Mesothelial cell of epicardium (in vitro differentiated cells): ENCODE data around the gene F3. TPM values are rescaled to one million over a fixed set of nuclear protein-coding genes. Genes with fewer than 3 reads are reported as not detected.

Experiments
- DNase-seq, 2 experiments: peaks; one replicate each; pipeline ENCODE4 v3.0.0; 2021; ENCODE audit warnings: low spot score in 2 of 2; ENCODE audit not compliant: unreplicated experiment in 2 of 2
- H3K27ac Mint-ChIP-seq: 2 replicates; pipeline ENCODE4 v1.8.0; 2021; ENCODE audit warnings: mixed read lengths
- H3K27me3 Mint-ChIP-seq: 2 replicates; pipeline ENCODE4 v1.8.0; 2021; ENCODE audit warnings: low read depth, mixed read lengths
- H3K36me3 Mint-ChIP-seq: 2 replicates; pipeline ENCODE4 v1.8.0; 2021; ENCODE audit warnings: mixed read lengths
- H3K4me1 Mint-ChIP-seq: 2 replicates; pipeline ENCODE4 v1.8.0; 2021; ENCODE audit warnings: mixed read lengths
- H3K4me3 Mint-ChIP-seq: 2 replicates; pipeline ENCODE4 v1.8.0; 2021; ENCODE audit warnings: mild to moderate bottlenecking, moderate library complexity, mixed read lengths
- H3K9me3 Mint-ChIP-seq: 2 replicates; pipeline ENCODE4 v1.8.0; 2021; ENCODE audit warnings: mixed read lengths
- total RNA-seq: library from RNA; stranded (reverse); gene quantifications from 3 replicates; pipeline ENCODE4 v1.2.1, GENCODE V29; 2021
- TF ChIP-seq, protein P1 (sequence below): fragments of 200-600 bp; sonication (generic); IDR thresholded peaks from one replicate; pipeline ENCODE4 v1.5.0; 2021; ENCODE audit warnings: antibody characterized with exemption; ENCODE audit not compliant: unreplicated experiment

The F3 gene
- total RNA-seq, 1 donor from 2014 or later, result 23.9 TPM

GRCh38 chr1:94565901-94566300, 24.3 kb upstream of the F3 start:
- Mint-ChIP-seq H3K9me3 (peaks cover 4% of the 10 kb centered on the region), H3K27ac (no peak overlapping the region), H3K4me1 (peaks cover 6% of the 10 kb centered on the region), H3K27me3 (no peaks in the 10 kb centered on the region), H3K36me3 (no peaks in the 10 kb centered on the region), H3K4me3 (no peak overlapping the region)
- no peak for DNase-seq
- TF ChIP-seq, protein P1, sequence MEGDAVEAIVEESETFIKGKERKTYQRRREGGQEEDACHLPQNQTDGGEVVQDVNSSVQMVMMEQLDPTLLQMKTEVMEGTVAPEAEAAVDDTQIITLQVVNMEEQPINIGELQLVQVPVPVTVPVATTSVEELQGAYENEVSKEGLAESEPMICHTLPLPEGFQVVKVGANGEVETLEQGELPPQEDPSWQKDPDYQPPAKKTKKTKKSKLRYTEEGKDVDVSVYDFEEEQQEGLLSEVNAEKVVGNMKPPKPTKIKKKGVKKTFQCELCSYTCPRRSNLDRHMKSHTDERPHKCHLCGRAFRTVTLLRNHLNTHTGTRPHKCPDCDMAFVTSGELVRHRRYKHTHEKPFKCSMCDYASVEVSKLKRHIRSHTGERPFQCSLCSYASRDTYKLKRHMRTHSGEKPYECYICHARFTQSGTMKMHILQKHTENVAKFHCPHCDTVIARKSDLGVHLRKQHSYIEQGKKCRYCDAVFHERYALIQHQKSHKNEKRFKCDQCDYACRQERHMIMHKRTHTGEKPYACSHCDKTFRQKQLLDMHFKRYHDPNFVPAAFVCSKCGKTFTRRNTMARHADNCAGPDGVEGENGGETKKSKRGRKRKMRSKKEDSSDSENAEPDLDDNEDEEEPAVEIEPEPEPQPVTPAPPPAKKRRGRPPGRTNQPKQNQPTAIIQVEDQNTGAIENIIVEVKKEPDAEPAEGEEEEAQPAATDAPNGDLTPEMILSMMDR, result no peak

DNA sequence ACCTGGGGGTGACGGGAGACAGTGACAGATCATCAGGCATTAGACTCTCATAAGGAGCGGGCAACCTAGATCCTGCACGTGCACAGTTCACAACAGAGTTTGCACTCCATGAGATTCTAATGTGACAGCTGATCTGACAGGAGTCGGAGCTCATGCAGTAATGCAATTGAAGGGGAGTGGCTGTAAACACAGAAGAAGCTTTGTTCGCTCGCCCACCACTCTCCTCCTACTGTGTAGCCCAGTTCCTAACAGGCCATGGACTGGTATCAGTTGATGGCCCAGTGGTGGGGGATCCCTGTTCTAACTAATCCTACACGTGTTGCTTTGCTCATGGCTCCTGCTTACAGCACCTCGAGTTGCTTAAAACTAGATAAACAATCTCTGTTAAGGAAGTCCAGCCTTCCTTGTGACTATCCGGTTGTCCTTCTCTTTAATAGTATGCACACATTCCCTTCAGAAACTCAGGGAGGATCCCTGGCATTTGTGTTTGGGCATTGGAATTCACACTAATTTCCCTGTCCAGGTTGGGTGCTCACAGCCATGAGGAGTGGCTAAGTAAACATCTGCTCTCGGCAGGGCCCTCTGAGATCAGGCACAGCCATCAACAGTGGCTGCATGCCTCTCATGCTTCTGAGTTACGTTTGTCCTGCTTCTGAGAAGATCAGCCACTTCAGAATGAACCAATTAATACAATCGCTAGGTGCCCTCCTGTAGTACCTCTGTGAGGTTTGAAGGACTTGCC, 21.1 kb upstream of the F3 start:
- peaks cover 6% of the 10 kb centered on the region for H3K4me1 Mint-ChIP-seq
- no peaks in the 10 kb centered on the region for H3K27me3 Mint-ChIP-seq
- no peak for DNase-seq
- no peak overlapping the region for H3K4me3 Mint-ChIP-seq
- peak overlapping the region; percentile 81 for H3K27ac Mint-ChIP-seq
- peaks cover 4% of the 10 kb centered on the region for H3K9me3 Mint-ChIP-seq
- peaks cover 1% of the 10 kb centered on the region for H3K36me3 Mint-ChIP-seq
- TF ChIP-seq, protein P1, result no peak

- no peak overlapping the region for H3K4me3 Mint-ChIP-seq
- no peak for DNase-seq
- H3K27me3 Mint-ChIP-seq, result no peaks in the 10 kb centered on the region
- H3K9me3 Mint-ChIP-seq, result peaks cover 4% of the 10 kb centered on the region
- H3K27ac Mint-ChIP-seq, result no peak overlapping the region
- peaks cover 10% of the 10 kb centered on the region for H3K4me1 Mint-ChIP-seq
- H3K36me3 Mint-ChIP-seq, result peaks cover 1% of the 10 kb centered on the region
- TF ChIP-seq, protein P1, result no peak
These were observed 18.8 kb upstream of the F3 start for GRCh38 chr1:94560333-94560732.

- no peak for DNase-seq
- H3K36me3 Mint-ChIP-seq, result peaks cover 1% of the 10 kb centered on the region
- peaks cover 4% of the 10 kb centered on the region for H3K9me3 Mint-ChIP-seq
- H3K4me3 Mint-ChIP-seq, result no peak overlapping the region
- TF ChIP-seq, protein P1, result no peak
- no peak overlapping the region for H3K27ac Mint-ChIP-seq
- H3K4me1 Mint-ChIP-seq, result peaks cover 14% of the 10 kb centered on the region
- H3K27me3 Mint-ChIP-seq, result no peaks in the 10 kb centered on the region
These were observed 18.4 kb upstream of the F3 start for GRCh38 chr1:94559921-94560320.

DNA sequence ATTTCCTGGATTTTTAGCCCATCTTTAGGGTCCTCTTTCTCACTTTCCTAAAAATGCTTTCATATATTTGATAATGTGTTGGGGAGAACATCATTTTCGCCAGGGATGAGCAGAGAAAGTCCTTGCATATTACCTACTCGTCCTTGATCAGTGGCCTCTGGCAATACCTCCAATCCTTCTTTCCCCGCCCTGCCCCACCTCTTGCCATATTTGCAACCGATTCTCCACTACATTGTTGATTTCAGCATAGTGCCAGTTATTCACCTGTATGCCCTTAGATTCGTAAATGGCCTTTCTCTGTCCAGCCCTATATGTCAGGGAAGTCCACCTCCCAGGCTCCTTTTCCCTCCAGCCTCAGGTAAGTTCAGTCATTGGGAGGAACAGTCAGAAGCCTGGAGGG, 13.5 kb upstream of the F3 start:
- H3K4me1 Mint-ChIP-seq, result peaks cover 52% of the 10 kb centered on the region
- H3K36me3 Mint-ChIP-seq, result peaks cover 1% of the 10 kb centered on the region
- H3K9me3 Mint-ChIP-seq, result peaks cover 4% of the 10 kb centered on the region
- no peak overlapping the region for H3K4me3 Mint-ChIP-seq
- TF ChIP-seq, protein P1, result no peak
- no peak overlapping the region for H3K27ac Mint-ChIP-seq
- H3K27me3 Mint-ChIP-seq, result no peaks in the 10 kb centered on the region
- DNase-seq, result no peak
